ENCODE data around the gene C17orf75.

DNA sequence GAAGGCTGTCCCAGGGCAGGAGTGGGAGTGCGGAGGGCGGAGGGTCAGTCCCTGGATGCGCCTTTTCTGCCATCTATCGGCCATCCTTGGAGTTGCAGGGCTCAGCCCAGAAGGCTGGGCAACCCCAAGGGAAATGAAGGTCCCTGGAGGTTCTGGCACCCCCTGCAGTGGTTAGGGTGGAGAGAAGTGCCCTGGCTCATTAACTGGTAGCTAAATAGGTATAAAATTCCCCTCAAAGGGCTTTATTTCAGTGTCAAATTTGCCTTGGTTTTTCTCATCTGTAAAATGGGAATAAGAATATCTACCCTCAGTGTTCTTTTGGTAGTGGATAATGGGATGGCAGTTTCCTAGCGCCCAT, 22.4 kb downstream of the C17orf75 start:
- TF ChIP-seq POLR2A (IDR thresholded peaks at IDR 0.05) = no peak
- peak in 1 of 3 donors; percentile 53 for TF ChIP-seq CTCF (IDR thresholded peaks at IDR 0.05)
